ENCODE data around the gene FAAP24. TPM values are rescaled to one million over a fixed set of nuclear protein-coding genes. Genes with fewer than 3 reads are reported as not detected.
"Not testable (repeated sequence)": the region's sequence is repeated elsewhere in the genome, so short reads cannot be mapped to it uniquely, and the experiment has no call there.

The FAAP24 gene
- total RNA-seq, 2 experiments from 2014 or later, result 9.6 to 10.5 TPM

DNA sequence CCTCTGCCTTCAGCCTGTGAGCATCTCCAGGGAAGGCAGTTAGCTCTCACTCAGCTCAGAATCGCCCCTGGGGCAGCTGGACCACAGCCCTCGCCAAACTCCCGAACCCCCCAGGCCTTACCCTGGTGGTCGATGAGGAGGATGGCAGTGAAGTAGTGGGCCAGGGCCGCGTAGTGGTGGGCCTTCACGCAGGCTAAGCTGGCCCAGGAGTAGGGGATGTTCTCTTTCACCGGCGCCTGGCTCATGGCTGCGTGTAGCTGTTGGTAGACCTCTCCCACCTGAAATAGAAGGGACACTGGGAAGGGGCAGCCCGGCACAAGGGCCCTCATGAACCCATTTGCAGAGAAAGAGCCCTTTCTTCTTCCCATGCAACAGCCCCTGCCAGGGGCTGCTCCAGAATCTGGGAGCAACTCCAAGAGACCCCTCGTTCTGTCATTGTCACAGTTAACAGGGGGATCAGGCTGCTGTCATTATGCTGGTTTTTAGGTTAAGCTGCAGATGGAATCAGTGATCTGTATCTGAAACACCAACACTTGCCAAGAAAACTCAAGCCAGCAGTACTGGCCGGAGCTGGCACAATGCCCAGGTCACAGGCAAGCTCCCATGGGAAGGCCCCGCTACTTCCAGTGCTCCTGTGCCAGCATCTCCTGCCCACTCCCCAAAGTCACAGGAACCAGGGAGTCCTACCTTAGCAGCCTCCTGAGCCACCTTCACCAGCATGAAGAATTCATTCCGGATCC lies 30.3 kb downstream of the FAAP24 start:
- intact Hi-C loops (cut with micrococcal nuclease); DNase-seq; H3K36me3 Mint-ChIP-seq (ENCODE audit: low read depth); H3K4me3 Mint-ChIP-seq; H3K4me1 Mint-ChIP-seq (ENCODE audit: low read depth); H3K27ac Mint-ChIP-seq; H3K27me3 Mint-ChIP-seq (ENCODE audit: low read depth); CTCF ChIA-PET; H3K9me3 Mint-ChIP-seq: not testable (repeated sequence)

DNA sequence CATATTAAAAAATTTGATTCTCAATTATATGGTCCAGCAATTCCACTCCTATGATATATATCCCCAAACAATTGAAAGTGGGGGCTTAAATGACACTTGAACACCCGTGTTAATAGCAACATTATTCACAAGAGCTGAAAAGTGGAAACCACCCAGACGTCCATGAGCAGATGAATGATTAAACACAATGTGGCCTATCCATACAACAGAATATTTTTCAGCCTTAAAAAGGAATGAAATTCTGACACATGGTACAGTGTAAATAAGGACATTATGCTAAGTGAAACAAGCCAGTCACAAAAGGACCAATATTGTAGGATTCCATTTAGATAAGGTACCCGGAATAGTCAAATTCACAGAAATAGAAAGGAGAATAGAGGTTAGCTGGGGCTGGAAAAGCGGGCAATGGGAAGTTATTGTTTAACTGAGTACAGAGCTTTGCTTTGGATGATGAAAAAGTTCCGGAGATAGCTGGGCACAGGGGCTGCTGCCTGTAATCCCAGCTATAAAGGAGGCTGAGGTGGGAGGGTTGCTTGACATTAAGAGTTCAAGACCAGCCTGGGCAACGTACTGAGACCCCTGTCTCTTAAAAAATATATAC lies 31.5 kb downstream of the FAAP24 start:
- H3K36me3 Mint-ChIP-seq (ENCODE audit: low read depth); DNase-seq; H3K4me3 Mint-ChIP-seq; H3K27me3 Mint-ChIP-seq (ENCODE audit: low read depth); H3K4me1 Mint-ChIP-seq (ENCODE audit: low read depth); H3K9me3 Mint-ChIP-seq; H3K27ac Mint-ChIP-seq; intact Hi-C loops (cut with micrococcal nuclease): not testable (repeated sequence)
- CTCF ChIA-PET, result interaction anchor here (0.8 kb wide), 1 partner anchor 139 kb away, joined by 3 read pairs; no protein-coding TSS in a partner anchor

DNA sequence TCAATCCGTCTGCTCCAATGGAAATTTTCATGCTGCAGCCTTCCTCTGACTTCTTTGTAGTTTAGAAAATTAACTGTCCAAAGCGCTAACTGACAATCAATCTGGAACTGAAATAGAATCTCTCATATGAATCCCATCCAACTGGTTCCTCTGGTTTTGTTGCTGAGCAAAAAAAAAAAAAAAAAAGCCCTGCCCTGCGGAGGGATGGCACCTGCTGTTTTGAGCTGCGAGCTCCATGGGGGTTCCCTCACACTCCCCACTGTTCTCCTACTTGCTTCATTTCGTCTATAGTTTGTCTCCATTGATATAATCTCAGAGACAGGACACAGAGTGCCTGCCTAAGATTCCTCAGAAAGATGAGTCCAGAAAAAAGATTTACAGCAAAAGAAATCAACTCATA lies 33.4 kb downstream of the FAAP24 start:
- no peak overlapping the region for H3K27ac Mint-ChIP-seq
- H3K4me3 Mint-ChIP-seq, result no peak overlapping the region
- CTCF ChIA-PET, result interaction anchor here (1.8 kb wide), 1 partner anchor 30 kb away, joined by 5 read pairs; no protein-coding TSS in a partner anchor
- no peaks in the 10 kb centered on the region for H3K36me3 Mint-ChIP-seq (ENCODE audit: low read depth)
- no peak for DNase-seq
- H3K4me1 Mint-ChIP-seq (ENCODE audit: low read depth), result peaks cover 4% of the 10 kb centered on the region
- no peaks in the 10 kb centered on the region for H3K9me3 Mint-ChIP-seq
- no peaks in the 10 kb centered on the region for H3K27me3 Mint-ChIP-seq (ENCODE audit: low read depth)
- intact Hi-C loops (cut with micrococcal nuclease), result no loop called here

DNA sequence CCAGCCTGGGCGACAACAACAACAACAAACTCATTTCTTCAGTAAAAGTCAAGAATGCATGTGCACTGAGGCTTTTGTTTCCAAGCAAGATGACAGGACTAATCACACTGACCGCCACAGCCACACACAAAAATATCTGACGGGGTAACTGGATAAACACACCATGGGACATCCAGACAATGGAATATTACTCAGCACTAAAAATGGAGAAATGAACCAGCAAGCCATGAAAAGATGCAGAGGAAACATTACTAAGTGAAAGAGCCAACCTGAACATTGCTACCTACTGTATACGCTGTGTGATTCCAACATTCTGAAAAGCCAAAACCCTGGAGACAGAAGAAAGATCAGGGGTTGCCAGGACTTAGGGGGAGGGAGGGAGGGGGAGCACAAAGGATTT lies 36.7 kb downstream of the FAAP24 start:
- DNase-seq, result no peak
- intact Hi-C loops (cut with micrococcal nuclease), result no loop called here
- CTCF ChIA-PET, result no interaction called here
- H3K4me3 Mint-ChIP-seq, result no peak overlapping the region
- no peak overlapping the region for H3K27ac Mint-ChIP-seq
- peaks cover 3% of the 10 kb centered on the region for H3K27me3 Mint-ChIP-seq (ENCODE audit: low read depth)
- no peaks in the 10 kb centered on the region for H3K36me3 Mint-ChIP-seq (ENCODE audit: low read depth)
- no peaks in the 10 kb centered on the region for H3K9me3 Mint-ChIP-seq
- no peaks in the 10 kb centered on the region for H3K4me1 Mint-ChIP-seq (ENCODE audit: low read depth)

DNA sequence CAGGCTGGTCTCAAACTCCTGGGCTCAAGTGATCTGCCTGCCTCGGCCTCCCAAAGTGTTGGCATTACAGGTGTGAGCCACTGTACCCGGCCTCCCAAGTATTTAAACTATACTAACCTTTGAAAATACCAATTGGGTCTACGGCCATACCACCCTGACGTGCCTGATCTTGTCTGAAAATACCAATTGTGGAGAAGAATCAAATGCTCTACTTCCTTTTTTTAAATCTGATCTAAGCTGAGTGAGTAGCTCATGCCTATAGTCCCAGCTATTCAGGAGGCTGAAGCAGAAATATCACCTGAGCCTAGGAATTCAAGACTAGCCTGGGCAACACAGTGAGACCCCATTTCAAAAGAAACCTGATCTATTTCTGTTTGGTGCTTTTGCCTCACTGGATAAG lies 38.8 kb downstream of the FAAP24 start:
- H3K27me3 Mint-ChIP-seq (ENCODE audit: low read depth); H3K4me1 Mint-ChIP-seq (ENCODE audit: low read depth); intact Hi-C loops (cut with micrococcal nuclease); H3K27ac Mint-ChIP-seq; CTCF ChIA-PET; H3K9me3 Mint-ChIP-seq; H3K4me3 Mint-ChIP-seq; H3K36me3 Mint-ChIP-seq (ENCODE audit: low read depth); DNase-seq: not testable (repeated sequence)

DNA sequence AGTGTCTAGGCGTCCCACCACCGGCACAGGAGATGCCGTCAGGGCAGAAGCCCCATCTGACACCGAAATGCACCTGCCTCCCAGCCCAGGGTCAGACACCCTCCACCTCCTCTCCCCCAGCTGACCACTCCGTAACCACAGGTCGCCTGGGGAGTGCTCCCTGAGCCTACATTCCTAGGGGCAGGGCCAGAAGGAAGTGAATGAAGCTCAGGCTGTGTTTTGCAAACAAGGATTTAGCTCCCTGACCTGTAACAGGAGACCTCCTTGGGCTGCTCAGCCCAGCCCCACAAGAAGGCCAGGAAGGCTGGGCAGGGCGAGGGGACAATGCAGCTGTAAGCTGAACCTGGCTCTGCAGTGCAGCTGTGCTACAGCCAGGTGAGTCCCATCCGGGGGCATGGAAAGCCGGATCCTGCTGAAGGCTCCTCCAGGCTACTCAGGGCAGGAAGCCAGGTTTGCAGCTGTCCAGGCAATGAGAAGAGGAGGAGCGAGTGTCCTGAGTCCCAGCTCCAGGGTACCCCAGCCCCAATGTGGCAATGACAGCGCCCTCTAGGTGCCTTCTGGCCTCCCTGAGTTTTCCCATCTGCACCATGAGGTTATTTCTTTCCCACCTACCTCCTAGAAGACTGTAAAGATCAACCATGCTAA lies 50.6 kb downstream of the FAAP24 start:
- Mint-ChIP-seq H3K27ac (no peak overlapping the region), H3K4me3 (no peak overlapping the region), H3K27me3 (ENCODE audit: low read depth) (peaks cover 6% of the 10 kb centered on the region), H3K4me1 (ENCODE audit: low read depth) (no peaks in the 10 kb centered on the region), H3K9me3 (no peaks in the 10 kb centered on the region), H3K36me3 (ENCODE audit: low read depth) (no peaks in the 10 kb centered on the region)
- CTCF ChIA-PET, result no interaction called here
- DNase-seq, result no peak
- intact Hi-C loops (cut with micrococcal nuclease), result no loop called here

DNA sequence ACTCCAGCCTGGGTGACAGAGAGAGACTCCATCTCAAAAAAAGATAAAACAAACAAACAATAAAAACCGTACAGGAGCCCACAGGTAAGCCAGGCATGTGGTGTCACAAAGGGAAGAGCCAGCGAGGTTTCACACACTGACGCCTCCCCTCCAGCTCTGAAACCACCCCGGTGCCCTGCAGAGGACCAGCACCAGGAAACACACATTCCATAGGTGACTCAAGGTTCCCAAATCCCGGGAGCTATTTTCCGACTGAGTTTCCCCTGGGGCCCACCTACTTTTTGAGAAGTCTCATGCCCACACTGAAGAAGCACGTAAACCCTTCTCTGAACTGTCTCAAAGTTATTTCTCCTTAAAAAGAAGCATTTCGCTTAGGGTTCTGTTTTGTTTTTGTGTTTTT lies 52.4 kb downstream of the FAAP24 start:
- H3K4me1 Mint-ChIP-seq (ENCODE audit: low read depth), result no peaks in the 10 kb centered on the region
- no peak overlapping the region for H3K4me3 Mint-ChIP-seq
- intact Hi-C loops (cut with micrococcal nuclease), result no loop called here
- peaks cover 2% of the 10 kb centered on the region for H3K36me3 Mint-ChIP-seq (ENCODE audit: low read depth)
- CTCF ChIA-PET, result no interaction called here
- peaks cover 6% of the 10 kb centered on the region for H3K27me3 Mint-ChIP-seq (ENCODE audit: low read depth)
- H3K27ac Mint-ChIP-seq, result no peak overlapping the region
- H3K9me3 Mint-ChIP-seq, result no peaks in the 10 kb centered on the region
- DNase-seq, result no peak

DNA sequence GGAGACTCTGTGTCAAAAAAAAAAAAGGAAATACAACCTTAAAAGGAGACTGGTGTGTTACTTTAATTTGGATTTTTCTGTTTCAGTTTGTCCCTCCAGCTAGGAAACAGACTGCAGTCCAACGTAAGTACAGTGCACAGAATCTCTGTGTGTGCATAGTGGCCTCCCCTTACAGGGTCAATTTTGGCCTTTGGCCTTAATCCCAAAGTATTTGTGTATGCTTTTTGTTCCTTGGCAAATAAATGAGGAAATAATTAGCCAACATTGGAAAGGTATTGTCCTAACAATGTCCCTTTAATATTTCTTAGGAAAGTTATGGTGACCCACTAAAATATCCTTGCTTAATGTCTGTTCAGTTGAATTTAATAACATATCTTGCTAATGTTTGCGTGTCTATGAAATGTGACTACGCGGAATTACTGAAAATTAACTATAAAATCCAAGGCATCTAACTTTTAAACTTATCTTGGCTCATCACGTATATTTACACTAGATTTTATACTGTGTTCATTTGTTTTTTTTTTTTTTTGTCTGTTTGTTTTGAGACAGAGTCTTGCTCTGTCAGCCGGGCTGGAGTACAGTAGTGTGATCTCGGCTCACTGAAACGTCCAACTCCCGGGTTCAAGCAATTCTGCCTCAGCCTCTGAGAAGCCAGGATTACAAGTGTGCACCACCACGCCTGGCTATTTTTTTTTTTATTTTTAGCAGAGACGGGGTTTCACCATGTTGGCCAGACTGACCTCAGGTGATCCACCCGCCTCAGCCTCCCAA lies 53.6 kb downstream of the FAAP24 start:
- not testable (repeated sequence) for H3K4me1 Mint-ChIP-seq (ENCODE audit: low read depth); H3K27me3 Mint-ChIP-seq (ENCODE audit: low read depth)

DNA sequence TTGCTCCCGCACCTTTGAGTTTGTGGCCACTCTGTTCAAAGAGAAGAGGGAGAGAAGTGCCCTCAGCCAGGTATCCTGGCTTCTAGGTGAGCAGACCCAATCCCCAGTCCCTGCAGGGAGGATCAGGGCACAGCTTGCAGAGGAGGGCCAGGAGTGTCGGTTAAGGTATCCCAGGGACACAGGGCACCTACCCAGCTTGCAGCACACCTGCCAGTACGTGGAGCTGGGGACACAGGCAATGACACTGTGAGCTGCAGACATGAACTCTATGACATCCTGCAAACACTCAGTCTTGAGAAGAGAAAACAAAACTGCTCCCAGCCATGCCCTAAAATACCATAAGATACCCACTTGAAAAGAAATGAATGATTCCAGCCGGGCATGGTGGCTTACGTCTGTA lies 54.6 kb downstream of the FAAP24 start:
- DNase-seq; H3K36me3 Mint-ChIP-seq (ENCODE audit: low read depth); H3K27me3 Mint-ChIP-seq (ENCODE audit: low read depth); CTCF ChIA-PET; H3K9me3 Mint-ChIP-seq; intact Hi-C loops (cut with micrococcal nuclease); H3K4me1 Mint-ChIP-seq (ENCODE audit: low read depth); H3K27ac Mint-ChIP-seq; H3K4me3 Mint-ChIP-seq: not testable (repeated sequence)

More for the DNA sequence above, 53.6 kb downstream of the FAAP24 start:
- H3K27ac Mint-ChIP-seq; H3K9me3 Mint-ChIP-seq; H3K36me3 Mint-ChIP-seq (ENCODE audit: low read depth); DNase-seq; intact Hi-C loops (cut with micrococcal nuclease); CTCF ChIA-PET; H3K4me3 Mint-ChIP-seq: not testable (repeated sequence)

Other genes with a start within 250 kb of the FAAP24 start
- not detected for gene SLC7A9, start 102.5 kb upstream of the FAAP24 start, total RNA-seq
- gene CEP89, start 284 bp upstream of the FAAP24 start, total RNA-seq, result 10 to 100 TPM; 14.6 to 15.5 TPM
- gene RHPN2, start 92.6 kb downstream of the FAAP24 start, total RNA-seq, result 1 to 10 TPM; 3.1 to 3.4 TPM
- gene GPATCH1, start 108.9 kb downstream of the FAAP24 start, total RNA-seq, result 1 to 10 TPM; 8.3 to 9.1 TPM
- gene WDR88, start 159.9 kb downstream of the FAAP24 start, total RNA-seq, result not detected
- gene LRP3, start 222.1 kb downstream of the FAAP24 start, total RNA-seq, result under 1 TPM; 0.76 to 0.84 TPM

All from activated naive CD4-positive, alpha-beta T cell treated with anti-CD3 and anti-CD28 coated beads for 36 hours (primary cell).